GM12801 (cell line): ENCODE measurements around the gene KLRC4.

Source experiments
- TF ChIP-seq, protein P1 (sequence below): IDR thresholded peaks from one replicate; pipeline ENCODE4 v1.5.1; 2011; ENCODE audit warnings: control low read depth; ENCODE audit not compliant: insufficient read length; ENCODE audit errors: extremely low read depth

KLRC4 gene

DNA sequence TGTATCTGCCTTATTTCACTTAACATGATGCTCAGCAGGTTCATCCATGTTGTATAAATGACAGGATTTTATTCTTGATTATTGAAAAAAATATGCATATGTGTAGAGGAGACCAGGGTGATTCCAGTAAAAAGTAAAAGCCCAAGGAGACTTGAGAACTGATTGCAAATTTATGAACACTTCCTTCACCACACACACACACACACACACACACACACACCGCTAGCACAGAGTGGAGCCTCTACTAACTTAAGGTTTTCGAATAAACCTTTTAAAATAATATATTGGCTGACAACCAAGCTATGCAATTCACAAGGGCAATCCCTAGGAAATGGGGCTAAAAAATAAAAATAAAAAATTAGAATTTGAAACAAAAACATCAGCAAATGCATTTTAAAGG lies 11.4 kb downstream of the KLRC4 start:
- TF ChIP-seq, protein P1, sequence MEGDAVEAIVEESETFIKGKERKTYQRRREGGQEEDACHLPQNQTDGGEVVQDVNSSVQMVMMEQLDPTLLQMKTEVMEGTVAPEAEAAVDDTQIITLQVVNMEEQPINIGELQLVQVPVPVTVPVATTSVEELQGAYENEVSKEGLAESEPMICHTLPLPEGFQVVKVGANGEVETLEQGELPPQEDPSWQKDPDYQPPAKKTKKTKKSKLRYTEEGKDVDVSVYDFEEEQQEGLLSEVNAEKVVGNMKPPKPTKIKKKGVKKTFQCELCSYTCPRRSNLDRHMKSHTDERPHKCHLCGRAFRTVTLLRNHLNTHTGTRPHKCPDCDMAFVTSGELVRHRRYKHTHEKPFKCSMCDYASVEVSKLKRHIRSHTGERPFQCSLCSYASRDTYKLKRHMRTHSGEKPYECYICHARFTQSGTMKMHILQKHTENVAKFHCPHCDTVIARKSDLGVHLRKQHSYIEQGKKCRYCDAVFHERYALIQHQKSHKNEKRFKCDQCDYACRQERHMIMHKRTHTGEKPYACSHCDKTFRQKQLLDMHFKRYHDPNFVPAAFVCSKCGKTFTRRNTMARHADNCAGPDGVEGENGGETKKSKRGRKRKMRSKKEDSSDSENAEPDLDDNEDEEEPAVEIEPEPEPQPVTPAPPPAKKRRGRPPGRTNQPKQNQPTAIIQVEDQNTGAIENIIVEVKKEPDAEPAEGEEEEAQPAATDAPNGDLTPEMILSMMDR, result no peak

DNA sequence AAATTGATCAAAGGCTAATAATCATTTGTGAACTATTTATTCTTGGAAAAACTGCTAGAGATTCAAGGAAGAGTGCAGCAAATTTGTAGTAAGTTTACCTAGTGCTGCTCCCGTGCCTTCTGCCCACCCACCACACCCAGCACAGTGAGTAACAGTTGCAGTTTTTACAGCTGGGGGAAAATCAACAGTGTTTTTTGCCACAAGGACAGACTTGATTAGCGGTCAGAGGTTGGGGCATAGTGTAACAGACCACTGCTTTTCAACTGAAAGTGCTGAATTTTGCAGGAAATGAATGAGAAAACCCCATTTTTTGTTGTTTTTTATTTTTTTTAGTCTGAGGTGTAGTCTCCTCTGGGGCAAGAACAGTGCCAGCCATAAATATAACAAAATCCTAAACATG lies 12.3 kb downstream of the KLRC4 start:
- TF ChIP-seq, protein P1, result no peak

DNA sequence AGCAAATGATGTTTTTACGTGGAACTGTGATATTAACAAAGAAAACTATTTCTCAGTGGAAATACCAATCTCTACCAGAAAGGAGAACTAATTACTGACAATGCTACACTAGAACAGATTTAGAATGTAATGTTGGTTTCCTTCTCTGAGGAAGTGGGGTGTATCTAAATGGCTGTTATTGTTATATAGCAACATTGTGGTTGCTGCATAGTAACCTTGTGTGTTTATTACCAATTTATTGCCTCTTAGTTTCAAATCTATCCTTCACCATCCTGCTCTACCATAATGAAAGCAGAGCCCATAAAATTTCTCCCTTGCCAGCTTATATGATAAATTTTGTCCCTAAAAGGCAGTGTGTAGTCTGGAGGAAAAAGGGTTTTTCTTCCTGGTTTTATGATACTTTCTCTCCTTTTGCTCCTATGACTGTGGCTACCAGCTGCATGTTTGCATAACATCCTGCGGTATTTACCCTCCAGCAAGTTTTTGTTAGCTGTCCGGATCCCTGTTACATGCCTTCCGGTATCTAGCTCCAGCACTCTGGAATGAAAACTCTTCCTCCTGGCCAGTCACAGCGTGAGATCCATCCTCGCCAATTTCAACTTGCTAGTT lies 14.1 kb downstream of the KLRC4 start:
- TF ChIP-seq, protein P1, result no peak

DNA sequence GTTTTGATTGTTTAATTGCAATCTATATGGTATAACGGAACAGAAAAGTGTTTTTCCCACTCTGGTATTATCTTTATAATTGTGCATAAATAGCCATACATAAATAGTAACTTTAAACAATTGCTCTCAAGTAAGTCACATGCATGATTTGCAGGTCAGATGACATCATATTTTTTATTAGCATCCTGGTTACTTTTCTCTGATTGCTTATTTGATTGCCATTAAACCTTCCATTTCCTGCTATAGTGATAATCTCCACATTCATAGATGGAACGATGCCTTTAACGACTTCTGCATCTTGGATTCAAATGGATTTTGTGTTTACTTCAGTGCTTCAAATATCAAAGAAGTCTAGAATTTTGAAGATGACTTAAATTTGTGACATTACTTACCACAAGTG lies 16.3 kb downstream of the KLRC4 start:
- TF ChIP-seq, protein P1, result no peak

DNA sequence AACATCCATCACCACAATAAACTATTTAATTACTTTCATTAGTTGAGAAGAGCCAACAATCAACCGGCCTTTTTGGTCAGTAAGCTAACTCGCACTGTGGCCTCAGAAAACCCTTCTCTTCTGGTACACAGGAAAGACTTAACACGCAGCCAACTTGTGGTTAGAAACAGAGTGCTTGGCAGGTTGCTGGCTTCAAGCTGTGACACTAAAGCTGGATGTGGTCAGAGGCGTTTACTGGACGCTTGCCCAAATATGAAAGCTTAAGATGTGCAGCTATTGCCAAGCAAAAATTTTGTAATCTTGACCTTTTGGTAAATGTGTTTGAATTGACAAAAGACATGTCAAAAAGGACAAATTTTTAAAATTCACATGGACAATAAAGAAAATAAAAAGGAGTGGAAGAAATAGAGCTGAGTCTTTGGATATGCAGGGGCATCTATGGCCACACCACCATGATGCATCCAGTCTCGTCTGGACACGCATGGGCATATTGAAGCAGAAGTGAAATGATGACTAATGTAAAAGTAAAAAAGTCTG lies 17.1 kb downstream of the KLRC4 start:
- TF ChIP-seq, protein P1, result no peak

DNA sequence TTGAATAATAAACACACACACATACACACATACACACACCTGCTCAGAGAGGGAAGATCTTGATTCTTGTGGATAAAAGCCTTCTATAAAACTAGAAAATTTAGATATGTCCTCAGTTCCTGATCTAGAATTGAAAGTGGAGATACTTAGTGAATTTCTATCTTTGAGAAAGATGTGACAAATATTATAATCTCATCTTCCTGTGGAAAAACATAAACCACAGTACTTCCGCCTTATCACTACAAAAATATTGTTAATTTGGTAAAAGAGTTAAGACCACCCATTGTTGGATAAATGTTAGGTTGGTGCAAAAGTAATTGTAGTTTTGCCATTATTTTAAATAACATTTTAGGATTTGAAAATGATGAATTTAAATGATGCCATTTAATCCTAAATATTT lies 19.7 kb downstream of the KLRC4 start, which contains the start of gene KLRK1:
Gene KLRK1, minus strand, starts transcription at position 138 of the 400 bp plus-strand sequence. CDS start 1,231 bp downstream, outside the sequence.
- TF ChIP-seq, protein P1, result no peak

DNA sequence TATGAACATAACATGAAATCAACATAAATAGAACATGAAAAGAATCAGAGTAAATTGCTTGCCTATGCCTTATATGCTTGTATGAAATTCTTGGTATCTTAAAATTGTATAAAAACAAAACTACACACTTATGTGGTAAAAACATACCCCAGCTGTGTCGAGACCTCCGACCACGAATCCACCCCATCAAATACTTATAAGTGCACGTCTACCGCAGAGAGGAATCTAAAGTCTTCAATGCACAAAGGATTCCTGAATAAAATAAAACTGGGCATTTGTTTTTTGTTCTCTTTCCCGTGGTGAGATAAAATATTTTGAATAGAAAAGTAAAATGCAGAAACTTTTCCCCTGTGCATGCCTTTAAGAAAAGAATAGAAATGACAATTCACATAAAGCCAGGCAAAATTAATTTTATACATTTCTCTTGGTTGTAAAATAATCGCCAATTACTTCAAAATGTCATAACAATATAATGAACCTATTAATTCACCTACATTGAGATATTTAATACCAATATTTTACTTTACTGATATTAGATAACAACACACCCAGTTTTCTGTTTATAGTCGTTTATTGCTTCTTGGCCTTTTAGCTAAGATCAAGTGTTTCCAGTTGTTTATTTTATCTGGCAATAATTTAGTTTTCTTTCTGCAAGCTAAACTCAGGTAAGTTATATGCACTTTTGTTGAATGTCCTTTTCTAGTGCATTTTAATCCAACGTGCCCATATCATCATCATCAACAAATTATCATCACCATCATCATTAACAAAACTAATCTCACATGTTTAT lies 20.7 kb downstream of the KLRC4 start:
- TF ChIP-seq, protein P1, result no peak
